HG03095 (cell line): ENCODE measurements around the gene IRX1.

Experiments used
- ATAC-seq: cut with Tn5 transposase; IDR thresholded peaks from one replicate; pipeline ENCODE4 v1.9.1; 2021; ENCODE audit warnings: moderate library complexity; ENCODE audit not compliant: unreplicated experiment

IRX1 gene

GRCh38 chr5:3650320-3650719 lies 54.7 kb downstream of the IRX1 start:
- no peak for ATAC-seq

- no peak for ATAC-seq
Observed at GRCh38 chr5:3650868-3651267, 55.2 kb downstream of the IRX1 start.
